Kidney epithelial cell (primary cell): ENCODE results near the gene POU2F1. TPM values are rescaled to one million over a fixed set of nuclear protein-coding genes. Genes with fewer than 3 reads are reported as not detected.

ENCODE experiments used
- DNase-seq: peaks from one replicate; pipeline ENCODE4 v3.0.0-alpha.2; 2010; ENCODE audit warnings: low read depth
- H3K27me3 ChIP-seq: 2 replicates; pipeline ENCODE4 v1.6.0; 2011; ENCODE audit warnings: low read length; ENCODE audit not compliant: control insufficient read depth, insufficient read depth
- H3K36me3 ChIP-seq: 2 replicates; pipeline ENCODE4 v1.5.1; 2011; ENCODE audit warnings: low read length; ENCODE audit not compliant: control insufficient read depth, insufficient read depth
- H3K4me3 ChIP-seq: 2 replicates; pipeline ENCODE4 v1.5.1; 2011; ENCODE audit warnings: low read depth, mild to moderate bottlenecking, control low read depth, low read length
- CTCF ChIP-seq: IDR thresholded peaks from 2 replicates; pipeline ENCODE4 v1.5.1; 2011; ENCODE audit warnings: mild to moderate bottlenecking, moderate library complexity, low read length, control low read depth, inconsistent platforms; ENCODE audit not compliant: insufficient read depth, poor library complexity, severe bottlenecking
- total RNA-seq: library from RNA; depleted of rRNA; stranded (reverse); fragments of >200 nt; gene quantifications from 2 replicates; pipeline ENCODE4 v1.2.3, GENCODE V29; 2015

The POU2F1 gene
- total RNA-seq, 1 donor from 2014 or later = 8.4 TPM

- DNase-seq = no peak
- H3K4me3 ChIP-seq = no peak overlapping the region
- no peaks in the 10 kb centered on the region for H3K27me3 ChIP-seq
- TF ChIP-seq CTCF = no peak
- no peaks in the 10 kb centered on the region for H3K36me3 ChIP-seq
These were observed 243.3 kb downstream of the POU2F1 start for GRCh38 chr1:167463875-167464575.

- TF ChIP-seq CTCF = no peak
- DNase-seq = no peak
These were observed 244.3 kb downstream of the POU2F1 start for GRCh38 chr1:167465018-167465417.

GRCh38 chr1:167465743-167466142 is 245.1 kb downstream of the POU2F1 start:
- no peak for DNase-seq
- H3K27me3 ChIP-seq = no peaks in the 10 kb centered on the region
- H3K4me3 ChIP-seq = no peak overlapping the region
- TF ChIP-seq CTCF = no peak
- H3K36me3 ChIP-seq = no peaks in the 10 kb centered on the region

More at GRCh38 chr1:167465018-167465417, 244.3 kb downstream of the POU2F1 start:
- Histone ChIP-seq H3K36me3 (no peaks in the 10 kb centered on the region), H3K4me3 (no peak overlapping the region), H3K27me3 (no peaks in the 10 kb centered on the region)

GRCh38 chr1:167467126-167467710 is 246.5 kb downstream of the POU2F1 start:
- Histone ChIP-seq H3K4me3 (no peak overlapping the region), H3K36me3 (no peaks in the 10 kb centered on the region), H3K27me3 (no peaks in the 10 kb centered on the region)
- no peak for DNase-seq
- no peak for TF ChIP-seq CTCF

- H3K27me3 ChIP-seq = no peaks in the 10 kb centered on the region
- H3K4me3 ChIP-seq = no peak overlapping the region
- no peak for DNase-seq
- no peak for TF ChIP-seq CTCF
- H3K36me3 ChIP-seq = no peaks in the 10 kb centered on the region
These were observed 247.1 kb downstream of the POU2F1 start for GRCh38 chr1:167467752-167468151.
